HG03457 (cell line): ENCODE data around the gene ATPAF1.
"Not testable (repeated sequence)": the region's sequence is repeated elsewhere in the genome, so short reads cannot be mapped to it uniquely, and the experiment has no call there.

Experiments
- ATAC-seq: cut with Tn5 transposase; IDR thresholded peaks from one replicate; pipeline ENCODE4 v1.9.1; 2021; ENCODE audit warnings: moderate number of reproducible peaks; ENCODE audit not compliant: unreplicated experiment

ATPAF1 gene

DNA sequence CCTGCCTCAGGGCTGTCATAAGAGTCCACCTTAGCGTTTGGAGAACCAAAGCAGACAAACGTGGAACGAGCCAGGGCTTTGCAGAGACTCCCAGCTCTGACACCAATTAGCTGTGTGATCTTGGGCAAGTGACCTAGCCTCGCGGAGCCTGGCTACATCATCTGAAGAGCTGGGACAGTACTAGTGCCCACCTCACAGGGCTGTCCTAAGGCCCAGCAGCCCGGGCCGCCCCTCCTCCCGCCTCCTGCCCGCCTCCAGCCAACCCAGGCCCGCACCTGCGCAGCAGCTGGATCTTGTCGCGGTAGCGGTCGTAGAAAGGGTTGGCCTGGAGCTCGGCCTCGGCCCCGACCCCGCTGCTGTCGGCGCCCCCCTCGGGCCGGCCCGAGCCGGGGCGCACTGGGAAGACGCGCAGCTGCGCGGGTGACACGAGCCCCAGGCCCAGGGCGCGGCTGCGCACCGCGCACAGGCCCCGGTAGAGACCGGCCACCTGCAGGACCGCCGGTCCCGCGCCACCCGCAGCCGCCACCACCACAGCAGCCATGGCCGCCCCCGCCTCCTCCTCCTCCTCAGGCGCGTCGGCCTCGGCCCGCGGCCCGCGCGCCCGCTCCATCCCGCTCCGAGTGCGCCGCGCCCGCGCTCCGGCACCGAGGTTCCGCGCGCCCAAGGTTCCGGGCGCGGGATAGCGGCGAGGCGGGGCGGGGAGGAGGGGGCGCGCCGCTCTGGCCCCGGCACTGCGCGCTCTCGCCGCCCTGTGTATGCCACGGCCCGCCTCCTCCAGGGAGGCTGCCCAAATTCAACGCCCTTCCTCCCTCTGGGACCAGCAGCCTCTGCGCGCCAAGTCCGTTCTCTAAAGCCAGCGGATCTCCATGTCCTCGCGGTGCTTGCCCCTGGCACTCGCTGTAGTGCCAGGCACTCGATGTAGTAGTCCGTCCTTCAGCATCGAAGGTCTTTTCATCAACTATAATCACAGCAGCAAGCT lies at the start of gene ATPAF1:
ATPAF1 (minus strand) TSS at position 583 of the 979 bp plus-strand sequence; CDS start at position 541, 42 bp downstream.
- ATAC-seq = peak; percentile 58

- no peak for ATAC-seq
These were observed 49.5 kb upstream of the ATPAF1 start for GRCh38 chr1:46717654-46718053.

DNA sequence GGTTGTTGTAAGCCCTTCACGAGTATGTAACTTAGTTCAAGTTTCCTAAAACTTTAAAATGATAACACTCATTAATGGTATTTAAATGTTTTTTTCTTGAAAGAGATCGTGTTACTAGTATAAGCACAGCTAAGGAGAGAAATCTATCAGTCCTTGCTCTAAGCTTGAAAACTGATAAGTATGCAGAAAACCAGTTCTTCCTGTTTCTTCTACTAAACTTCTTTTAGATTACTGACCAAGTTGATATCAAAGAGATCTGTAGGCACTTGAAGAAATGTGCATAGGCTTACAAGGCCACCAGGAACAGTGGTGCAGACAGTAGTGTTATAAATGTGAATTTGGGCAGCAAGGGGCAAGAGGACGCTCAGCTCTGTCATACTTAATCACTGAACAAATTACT lies 46.8 kb upstream of the ATPAF1 start:
- ATAC-seq = no peak

- no peak for ATAC-seq
These were observed 40.0 kb upstream of the ATPAF1 start for GRCh38 chr1:46708121-46708520.

DNA sequence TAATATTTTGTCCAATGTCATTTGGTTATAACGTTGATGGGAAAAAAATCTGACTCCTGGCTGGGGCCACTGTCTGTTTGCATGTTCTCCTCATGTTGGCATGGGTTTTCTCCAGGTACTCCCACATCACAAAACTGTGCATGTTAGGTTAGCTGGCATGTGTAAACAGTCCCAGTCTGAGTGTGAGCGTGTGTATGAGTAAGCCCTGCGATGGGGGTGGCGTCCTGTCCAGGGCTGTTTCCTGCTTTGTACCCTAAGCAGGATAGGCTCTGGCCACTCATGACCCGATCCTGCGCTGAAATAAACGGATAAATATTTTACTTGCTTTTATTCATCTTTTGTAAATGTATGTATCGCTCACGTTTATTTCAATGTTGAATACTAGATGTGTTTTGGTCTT lies 37.2 kb upstream of the ATPAF1 start:
- ATAC-seq = no peak

GRCh38 chr1:46703927-46704641 lies 35.9 kb upstream of the ATPAF1 start:
- no peak for ATAC-seq

DNA sequence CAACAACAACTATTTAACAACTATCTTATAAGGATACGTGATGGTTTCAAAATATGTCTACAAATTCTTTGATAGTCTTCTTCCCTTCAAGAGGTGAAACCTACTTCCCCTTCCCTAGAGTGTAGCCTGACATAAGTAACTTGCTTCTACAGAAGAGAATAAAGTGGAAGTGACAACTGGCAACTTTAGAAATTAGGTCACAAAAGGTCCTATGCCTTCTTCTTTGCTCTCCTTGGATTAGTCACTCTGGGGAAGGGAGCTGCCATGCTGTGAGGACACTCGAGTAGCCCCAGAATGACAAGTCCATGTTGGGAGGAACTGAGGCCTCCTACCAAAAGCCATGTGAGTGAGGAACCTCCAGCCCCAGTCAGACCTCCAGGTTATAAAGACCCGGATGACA lies 31.5 kb upstream of the ATPAF1 start:
- ATAC-seq = no peak

- no peak for ATAC-seq
These were observed 28.9 kb upstream of the ATPAF1 start for GRCh38 chr1:46697053-46697452.

DNA sequence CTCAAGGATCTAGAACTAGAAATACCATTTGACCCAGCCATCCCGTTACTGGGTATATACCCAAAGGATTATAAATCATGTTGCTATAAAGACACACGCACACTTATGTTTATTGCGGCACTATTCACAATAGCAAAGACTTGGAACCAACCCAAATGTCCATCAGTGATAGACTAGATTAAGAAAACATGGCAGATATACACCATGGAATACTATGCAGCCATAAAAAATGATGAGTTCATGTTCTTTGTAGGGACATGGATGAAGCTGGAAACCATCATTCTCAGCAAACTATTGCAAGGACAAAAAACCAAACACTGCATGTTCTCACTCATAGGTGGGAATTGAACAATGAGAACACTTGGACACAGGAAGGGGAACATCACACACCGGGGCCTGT lies 26.5 kb upstream of the ATPAF1 start:
- ATAC-seq = not testable (repeated sequence)

DNA sequence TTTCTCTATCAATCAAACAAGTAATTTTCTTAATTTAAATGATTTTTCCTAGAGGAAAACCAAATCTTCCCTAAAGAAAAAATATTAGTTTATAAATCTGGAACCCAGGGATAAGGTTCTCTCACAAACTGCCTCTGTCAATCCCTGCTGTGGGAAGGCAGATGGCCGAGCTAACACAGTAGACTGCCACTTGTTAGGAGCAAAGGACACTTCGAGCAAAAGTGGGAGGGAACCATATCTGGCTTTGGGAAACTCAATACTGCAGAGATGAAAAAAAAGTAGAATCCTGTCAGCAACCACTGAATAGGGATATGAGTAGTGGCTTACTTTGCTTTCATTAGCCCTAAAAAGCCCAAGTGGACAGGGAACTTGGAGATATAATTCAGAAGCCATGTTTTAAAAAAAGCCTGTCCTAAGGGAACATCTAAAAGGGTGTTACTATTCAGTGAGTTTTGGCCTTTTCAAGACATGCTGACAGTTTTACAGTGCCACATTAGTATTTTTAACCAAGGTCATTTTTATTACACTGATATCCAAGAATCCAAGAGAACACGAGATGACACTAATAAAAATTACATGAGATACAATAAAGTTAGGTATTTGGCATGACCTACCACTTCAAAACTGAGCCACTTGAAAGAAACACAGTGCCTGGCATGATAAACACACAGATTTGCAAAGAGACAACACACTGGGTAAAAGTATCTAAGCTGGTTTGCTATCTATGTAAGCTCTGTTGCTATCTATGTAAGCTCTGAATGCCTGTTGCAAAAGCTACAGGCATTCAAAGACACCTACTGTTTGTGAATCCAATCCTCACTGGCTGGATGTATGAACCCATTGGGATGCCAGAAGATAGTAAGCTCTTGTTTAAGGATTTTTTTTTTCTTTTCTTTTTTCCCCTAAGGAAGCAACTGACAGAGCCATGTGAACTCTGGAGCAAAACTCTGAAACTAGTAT lies 24.9 kb upstream of the ATPAF1 start:
- no peak for ATAC-seq

GRCh38 chr1:46691997-46692790 lies 24.0 kb upstream of the ATPAF1 start:
- no peak for ATAC-seq

DNA sequence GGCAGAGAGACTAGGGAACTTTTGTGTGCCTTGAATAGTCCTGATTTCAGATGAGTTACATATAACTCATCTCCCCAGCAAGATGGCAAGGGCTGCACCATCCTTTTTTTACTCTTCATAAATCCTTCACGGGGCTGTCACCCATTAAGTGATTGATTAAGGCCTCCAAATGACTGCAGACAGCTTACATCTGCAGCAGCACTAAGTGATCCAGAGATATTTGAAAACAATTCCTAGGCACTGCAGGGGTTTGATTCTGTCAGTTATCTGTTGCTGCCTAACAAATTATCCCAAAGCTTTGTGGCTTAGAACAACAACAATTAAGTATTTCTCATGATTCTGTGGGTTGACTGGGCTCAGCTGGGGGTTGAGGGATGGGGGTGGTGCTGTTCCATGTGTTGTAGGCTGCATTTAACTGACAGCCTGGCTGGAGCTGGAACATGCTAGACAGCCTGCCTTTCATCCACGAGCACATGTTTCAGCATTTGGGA lies 22.8 kb upstream of the ATPAF1 start:
- ATAC-seq = no peak

DNA sequence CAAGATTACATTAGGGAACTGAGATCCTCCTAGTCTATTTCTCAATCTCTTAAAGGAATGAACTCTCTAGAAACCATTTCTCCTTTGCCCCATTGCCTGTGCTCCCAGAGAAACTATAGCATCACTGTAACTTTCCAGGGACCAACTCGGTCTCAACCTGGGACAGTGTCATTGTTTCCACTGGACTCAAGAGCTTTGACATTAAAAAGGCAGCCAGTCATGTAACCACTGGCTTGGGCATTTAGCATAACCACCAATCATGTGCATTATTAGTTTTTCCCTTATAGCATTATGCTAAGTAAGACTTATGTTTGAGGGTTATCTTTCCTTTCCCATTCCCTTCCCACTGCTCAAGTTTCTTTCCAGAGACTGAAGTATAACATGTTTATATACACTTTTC lies 21.7 kb upstream of the ATPAF1 start:
- no peak for ATAC-seq

GRCh38 chr1:46689356-46689755 lies 21.2 kb upstream of the ATPAF1 start:
- no peak for ATAC-seq

DNA sequence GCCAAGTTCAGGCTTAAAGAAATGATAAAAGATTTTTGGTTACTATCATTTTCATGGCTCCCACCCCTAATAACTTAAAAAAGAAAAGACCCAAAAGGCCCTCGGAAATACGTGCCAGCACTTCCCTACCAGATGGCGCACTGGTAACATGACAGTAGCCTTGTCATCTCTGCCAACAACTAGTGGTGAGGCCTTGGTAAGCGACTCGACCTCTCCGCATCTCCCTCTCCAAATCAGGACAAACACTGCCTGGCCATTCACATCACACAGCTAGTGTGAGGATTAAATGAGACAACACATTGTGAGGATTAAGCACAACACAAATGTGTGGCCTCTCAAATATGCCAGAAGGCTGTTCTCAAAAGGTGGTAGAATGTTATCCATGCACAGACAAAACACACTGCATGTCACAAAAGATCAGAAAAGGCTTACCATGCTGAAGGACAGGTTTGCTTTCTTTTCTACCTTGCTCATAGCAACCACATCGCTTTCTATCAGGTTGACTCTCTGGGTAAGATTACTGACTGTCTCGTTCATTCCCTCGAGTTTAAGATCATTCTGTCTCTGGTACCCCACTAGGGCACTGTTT lies 19.9 kb upstream of the ATPAF1 start:
- no peak for ATAC-seq

DNA sequence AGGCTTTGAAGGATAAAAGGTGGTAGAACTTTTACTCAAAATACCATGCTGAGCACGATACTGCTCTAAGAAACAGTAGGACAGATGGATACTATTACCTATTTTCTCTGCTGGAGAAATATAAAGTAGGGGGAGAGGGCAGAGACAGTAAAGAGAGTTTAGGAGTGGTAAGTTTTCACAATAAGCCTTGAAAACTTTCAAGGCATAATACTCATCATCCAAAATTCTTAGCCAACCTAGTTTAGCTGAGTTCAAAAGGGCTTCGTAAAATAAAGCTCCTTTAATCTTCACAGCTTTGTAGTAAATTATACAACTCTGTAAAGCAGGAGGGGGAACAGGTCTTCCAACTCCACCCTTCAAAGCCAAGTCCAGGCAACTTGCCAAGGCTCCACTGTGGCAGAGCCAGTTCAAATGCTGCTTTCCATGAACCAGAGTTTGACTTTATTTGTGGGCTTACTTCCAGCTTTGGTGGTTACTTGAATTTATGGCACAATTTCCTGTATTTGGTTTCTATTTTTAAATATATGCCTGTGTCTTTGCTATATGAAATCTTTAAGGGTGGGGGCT lies 19.0 kb upstream of the ATPAF1 start:
- no peak for ATAC-seq

DNA sequence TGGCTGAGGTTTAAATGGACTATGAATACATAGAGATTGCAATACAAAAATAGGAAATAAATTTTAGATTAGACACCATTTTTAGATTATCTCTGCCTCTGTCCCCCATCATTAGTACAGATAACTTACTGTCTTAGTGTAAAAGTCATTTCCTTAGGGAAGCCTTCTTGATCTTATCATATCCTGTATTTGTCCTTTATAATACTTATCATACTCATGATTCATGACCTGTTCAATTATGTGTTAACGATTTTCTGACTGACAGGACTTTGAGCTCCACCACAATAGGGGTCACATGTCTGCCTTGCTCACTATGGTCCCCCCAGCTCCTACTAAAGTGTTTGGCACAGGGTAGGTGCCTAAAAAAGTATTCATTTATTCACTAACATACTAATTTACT lies 18.1 kb upstream of the ATPAF1 start:
- ATAC-seq = no peak

GRCh38 chr1:46684670-46685069 lies 16.5 kb upstream of the ATPAF1 start:
- no peak for ATAC-seq

- ATAC-seq = no peak
These were observed 13.9 kb upstream of the ATPAF1 start for GRCh38 chr1:46682064-46682463.
